Prostate gland (tissue), 2 donors: ENCODE measurements around the gene TMEM229A.

ENCODE experiments used
- POLR2A ChIP-seq: fragments of 450-650 bp; IDR thresholded peaks from one replicate; pipeline ENCODE4 v1.6.1; 2016; ENCODE audit warnings: antibody characterized with exemption, mild to moderate bottlenecking
- POLR2AphosphoS5 ChIP-seq: sonication (generic); formaldehyde crosslinking; IDR thresholded peaks from one replicate; pipeline ENCODE4 v1.6.1; 2017; ENCODE audit warnings: antibody characterized with exemption
- TF ChIP-seq, protein P1 (sequence below), 4 experiments: fragments of 200-600 bp in 2 of 4; fragments of 450-650 bp in 2 of 4; sonication (generic) in 2 of 4; IDR thresholded peaks; 1 replicate in 3 of 4; 2 replicates in 1 of 4; pipeline ENCODE4 v1.5.1; 2016 to 2019; ENCODE audit warnings: antibody characterized with exemption in 4 of 4, mild to moderate bottlenecking in 2 of 4, moderate library complexity in 2 of 4

DNA sequence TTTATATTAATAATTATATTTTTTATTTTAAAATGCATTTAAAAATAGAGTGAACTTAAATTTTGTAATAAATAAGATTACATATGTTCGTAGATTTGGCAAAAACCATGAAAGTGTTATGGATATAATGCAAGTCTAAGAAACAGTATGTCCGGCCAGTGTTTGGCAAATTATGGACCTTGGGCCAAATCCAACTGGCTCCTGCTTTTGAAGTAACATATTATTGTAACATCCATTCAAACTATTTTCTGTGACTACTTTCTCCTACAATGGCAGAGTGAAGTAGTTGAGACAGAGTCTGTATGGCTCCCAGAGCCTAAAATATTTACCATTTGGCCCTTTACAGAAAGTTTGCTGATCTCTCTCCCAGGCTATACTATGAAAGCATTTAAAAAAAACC is 38.9 kb downstream of the TMEM229A start:
- TF ChIP-seq, protein P1, sequence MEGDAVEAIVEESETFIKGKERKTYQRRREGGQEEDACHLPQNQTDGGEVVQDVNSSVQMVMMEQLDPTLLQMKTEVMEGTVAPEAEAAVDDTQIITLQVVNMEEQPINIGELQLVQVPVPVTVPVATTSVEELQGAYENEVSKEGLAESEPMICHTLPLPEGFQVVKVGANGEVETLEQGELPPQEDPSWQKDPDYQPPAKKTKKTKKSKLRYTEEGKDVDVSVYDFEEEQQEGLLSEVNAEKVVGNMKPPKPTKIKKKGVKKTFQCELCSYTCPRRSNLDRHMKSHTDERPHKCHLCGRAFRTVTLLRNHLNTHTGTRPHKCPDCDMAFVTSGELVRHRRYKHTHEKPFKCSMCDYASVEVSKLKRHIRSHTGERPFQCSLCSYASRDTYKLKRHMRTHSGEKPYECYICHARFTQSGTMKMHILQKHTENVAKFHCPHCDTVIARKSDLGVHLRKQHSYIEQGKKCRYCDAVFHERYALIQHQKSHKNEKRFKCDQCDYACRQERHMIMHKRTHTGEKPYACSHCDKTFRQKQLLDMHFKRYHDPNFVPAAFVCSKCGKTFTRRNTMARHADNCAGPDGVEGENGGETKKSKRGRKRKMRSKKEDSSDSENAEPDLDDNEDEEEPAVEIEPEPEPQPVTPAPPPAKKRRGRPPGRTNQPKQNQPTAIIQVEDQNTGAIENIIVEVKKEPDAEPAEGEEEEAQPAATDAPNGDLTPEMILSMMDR (IDR thresholded peaks at IDR 0.05): no peak
- no peak for TF ChIP-seq POLR2A
- TF ChIP-seq POLR2AphosphoS5: no peak
